Measurements from ENCODE around the gene PKP3. TPM values are rescaled to one million over a fixed set of nuclear protein-coding genes. Genes with fewer than 3 reads are reported as not detected.
"Not testable (repeated sequence)": the region's sequence is repeated elsewhere in the genome, so short reads cannot be mapped to it uniquely, and the experiment has no call there.

The PKP3 gene
- total RNA-seq, 2 donors from 2014 or later, result 2.0 to 5.9 TPM

DNA sequence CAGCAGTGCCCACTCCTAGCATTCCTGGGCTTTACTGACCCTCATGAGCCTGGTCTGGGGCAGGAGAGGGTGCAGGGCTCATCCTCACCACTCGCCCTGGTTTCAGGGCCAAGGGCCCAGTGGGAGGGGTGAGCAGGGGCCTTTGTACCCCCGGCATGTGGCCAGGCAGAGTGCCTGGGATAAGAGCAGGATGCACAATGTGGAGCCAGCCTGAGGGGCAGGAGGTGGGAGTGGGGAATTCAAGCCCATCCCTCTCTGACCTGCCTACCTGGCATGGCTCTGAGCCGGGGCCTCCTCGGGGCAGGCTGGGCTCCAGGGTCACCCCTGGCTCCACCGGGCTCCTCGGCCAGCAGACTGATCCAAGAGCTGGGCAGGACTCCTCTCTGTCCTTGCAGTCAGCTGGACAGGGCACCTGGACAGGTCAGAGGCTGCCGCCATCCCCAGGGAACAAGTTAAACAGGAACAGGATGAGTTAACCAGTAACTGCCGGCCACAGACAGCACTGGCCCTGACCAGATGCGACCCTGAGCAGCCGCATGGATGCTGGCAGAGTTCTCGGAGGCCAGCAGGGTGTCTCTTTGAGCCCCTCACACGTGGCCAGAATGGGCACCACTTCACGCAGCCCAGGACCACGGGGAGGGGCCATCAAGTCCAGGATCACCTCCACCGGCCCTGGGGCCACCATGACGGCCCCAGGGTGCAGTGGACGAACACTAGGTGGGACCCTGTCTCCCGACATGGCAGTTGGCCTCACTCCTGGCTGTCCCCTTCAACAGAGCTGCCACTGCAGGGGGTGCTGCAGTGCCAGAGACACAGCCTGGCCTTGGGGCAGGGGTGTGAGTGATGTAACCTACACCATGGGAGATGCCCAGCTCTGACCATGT, 15.8 kb downstream of the PKP3 start:
- Histone ChIP-seq H3K9me3 (no peaks in the 10 kb centered on the region), H3K27me3 (replicated peaks; ENCODE audit: insufficient read depth) (no peaks in the 10 kb centered on the region), H3K4me3 (no peak overlapping the region), H3K4me1 (ENCODE audit: control insufficient read depth in 1 of 2, low read depth in 2 of 2) (peaks cover 6 to 13% of the 10 kb centered on the region in 2 donors), H3K27ac (no peak overlapping the region), H3K36me3 (no peaks in the 10 kb centered on the region)
- ATAC-seq (ENCODE audit: insufficient number of reproducible peaks, low FRiP score, low read depth) (no peak), DNase-seq (ENCODE audit: low spot score) (no peak)
- TF ChIP-seq, protein P1, sequence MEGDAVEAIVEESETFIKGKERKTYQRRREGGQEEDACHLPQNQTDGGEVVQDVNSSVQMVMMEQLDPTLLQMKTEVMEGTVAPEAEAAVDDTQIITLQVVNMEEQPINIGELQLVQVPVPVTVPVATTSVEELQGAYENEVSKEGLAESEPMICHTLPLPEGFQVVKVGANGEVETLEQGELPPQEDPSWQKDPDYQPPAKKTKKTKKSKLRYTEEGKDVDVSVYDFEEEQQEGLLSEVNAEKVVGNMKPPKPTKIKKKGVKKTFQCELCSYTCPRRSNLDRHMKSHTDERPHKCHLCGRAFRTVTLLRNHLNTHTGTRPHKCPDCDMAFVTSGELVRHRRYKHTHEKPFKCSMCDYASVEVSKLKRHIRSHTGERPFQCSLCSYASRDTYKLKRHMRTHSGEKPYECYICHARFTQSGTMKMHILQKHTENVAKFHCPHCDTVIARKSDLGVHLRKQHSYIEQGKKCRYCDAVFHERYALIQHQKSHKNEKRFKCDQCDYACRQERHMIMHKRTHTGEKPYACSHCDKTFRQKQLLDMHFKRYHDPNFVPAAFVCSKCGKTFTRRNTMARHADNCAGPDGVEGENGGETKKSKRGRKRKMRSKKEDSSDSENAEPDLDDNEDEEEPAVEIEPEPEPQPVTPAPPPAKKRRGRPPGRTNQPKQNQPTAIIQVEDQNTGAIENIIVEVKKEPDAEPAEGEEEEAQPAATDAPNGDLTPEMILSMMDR (IDR thresholded peaks at IDR 0.05), result no peak

DNA sequence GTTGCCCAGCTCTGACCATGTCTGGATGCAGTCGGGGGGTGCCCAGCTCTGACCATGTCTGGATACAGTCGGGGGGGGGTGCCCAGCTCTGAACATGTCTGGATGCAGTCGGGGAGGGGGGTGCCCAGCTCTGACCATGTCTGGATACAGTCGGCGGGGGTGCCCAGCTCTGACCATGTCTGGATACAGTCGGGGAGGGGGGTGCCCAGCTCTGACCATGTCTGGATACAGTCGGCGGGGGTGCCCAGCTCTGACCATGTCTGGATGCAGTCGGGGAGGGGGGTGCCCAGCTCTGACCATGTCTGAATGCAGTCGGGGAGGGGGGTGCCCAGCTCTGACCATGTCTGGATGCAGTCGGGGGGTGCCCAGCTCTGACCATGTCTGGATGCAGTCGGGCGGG, 16.7 kb downstream of the PKP3 start:
- not testable (repeated sequence) for DNase-seq (ENCODE audit: low spot score); H3K36me3 ChIP-seq; H3K4me3 ChIP-seq; H3K9me3 ChIP-seq; ATAC-seq (ENCODE audit: insufficient number of reproducible peaks, low FRiP score, low read depth); H3K27ac ChIP-seq; H3K27me3 ChIP-seq (replicated peaks; ENCODE audit: insufficient read depth)
- peaks cover 6 to 11% of the 10 kb centered on the region in 2 donors for H3K4me1 ChIP-seq (ENCODE audit: control insufficient read depth in 1 of 2, low read depth in 2 of 2)

DNA sequence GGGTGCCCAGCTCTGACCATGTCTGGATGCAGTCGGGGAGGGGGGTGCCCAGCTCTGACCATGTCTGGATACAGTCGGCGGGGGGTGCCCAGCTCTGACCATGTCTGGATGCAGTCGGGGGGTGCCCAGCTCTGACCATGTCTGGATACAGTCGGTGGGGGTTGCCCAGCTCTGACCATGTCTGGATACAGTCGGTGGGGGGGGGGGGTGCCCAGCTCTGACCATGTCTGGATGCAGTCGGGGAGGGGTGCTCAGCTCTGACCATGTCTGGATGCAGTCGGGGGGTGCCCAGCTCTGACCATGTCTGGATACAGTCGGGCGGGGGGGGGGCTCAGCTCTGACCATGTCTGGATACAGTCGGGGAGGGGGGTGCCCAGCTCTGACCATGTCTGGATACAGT, 17.5 kb downstream of the PKP3 start:
- not testable (repeated sequence) for H3K4me3 ChIP-seq; H3K4me1 ChIP-seq (ENCODE audit: control insufficient read depth in 1 of 2, low read depth in 2 of 2); H3K27ac ChIP-seq; DNase-seq (ENCODE audit: low spot score); H3K27me3 ChIP-seq (replicated peaks; ENCODE audit: insufficient read depth); H3K36me3 ChIP-seq; ATAC-seq (ENCODE audit: insufficient number of reproducible peaks, low FRiP score, low read depth); H3K9me3 ChIP-seq

DNA sequence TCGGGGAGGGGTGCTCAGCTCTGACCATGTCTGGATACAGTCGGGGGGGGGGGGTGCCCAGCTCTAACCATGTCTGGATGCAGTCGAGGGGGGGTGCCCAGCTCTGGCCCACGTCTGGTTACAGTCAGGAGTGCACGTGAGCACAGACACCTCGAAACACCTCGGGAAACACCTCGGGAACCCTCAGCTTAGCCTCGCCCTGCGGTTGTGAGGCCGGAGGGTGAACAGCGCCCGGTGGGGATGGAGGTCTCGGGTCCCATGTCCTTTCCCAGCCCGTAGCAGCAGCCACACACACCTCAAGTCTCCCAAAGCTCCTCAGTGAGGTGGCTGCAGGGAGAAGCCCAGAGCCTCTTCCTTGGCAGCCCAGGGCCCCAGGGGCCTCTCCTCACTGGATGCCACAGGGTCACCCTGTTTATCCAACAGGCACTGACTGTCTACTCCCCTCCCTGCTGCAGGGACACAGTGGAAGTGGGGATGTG, 18.7 kb downstream of the PKP3 start:
- H3K36me3 ChIP-seq, result no peaks in the 10 kb centered on the region
- no peaks in the 10 kb centered on the region for H3K27me3 ChIP-seq (replicated peaks; ENCODE audit: insufficient read depth)
- TF ChIP-seq, protein P1 (IDR thresholded peaks at IDR 0.05), result no peak
- no peak overlapping the region for H3K27ac ChIP-seq
- H3K4me1 ChIP-seq (ENCODE audit: control insufficient read depth in 1 of 2, low read depth in 2 of 2), result peaks cover 0 to 13% of the 10 kb centered on the region in 2 donors
- no peaks in the 10 kb centered on the region for H3K9me3 ChIP-seq
- no peak overlapping the region for H3K4me3 ChIP-seq
- DNase-seq (ENCODE audit: low spot score) (no peak), ATAC-seq (ENCODE audit: insufficient number of reproducible peaks, low FRiP score, low read depth) (no peak)

DNA sequence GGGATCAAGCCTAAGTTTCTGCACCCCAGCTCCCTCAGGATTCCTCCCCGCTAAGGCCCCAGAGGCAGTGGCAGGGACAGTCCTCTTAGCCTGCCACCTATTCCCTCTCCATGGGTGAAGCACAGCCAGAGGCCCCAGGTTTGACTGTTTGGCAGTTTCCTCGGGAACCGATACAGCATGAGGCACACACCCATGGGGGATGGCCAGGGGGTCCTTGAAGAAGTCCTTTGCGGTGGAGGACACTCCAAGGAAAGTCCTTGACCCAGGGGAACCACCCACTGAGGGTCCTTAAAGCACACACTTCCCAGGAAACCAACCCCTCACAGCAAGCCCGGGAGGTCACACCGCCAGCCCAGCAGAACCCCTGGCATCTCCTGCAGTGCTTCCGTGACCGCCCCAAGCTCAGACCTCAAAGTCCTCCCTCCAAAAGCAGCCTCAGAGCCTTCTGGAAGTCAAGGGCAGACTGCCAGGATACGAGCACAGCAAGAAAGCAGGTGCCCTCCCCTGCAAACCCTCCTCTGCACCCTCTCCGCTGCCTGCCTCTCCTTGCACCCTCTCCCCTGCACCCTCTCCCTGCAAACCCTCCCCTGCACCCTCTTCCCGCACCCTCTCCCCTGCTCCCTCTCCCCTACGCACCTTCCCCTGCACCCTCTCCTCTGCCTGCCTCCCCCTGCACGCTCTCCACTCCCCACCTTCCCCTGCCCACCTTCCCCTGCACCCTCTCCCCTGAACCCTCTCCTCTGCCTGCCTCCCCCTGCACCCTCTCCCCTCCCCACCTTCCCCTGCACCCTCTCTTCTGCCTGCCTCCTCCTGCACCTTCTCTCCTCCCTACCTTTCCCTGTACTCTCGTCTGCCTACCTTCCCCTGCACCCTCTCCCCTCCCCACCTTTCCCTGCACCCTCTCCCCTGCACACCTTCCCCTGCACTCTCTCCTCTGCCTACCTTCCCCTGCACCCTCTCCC, 19.4 kb downstream of the PKP3 start:
- H3K4me3 ChIP-seq, result no peak overlapping the region
- H3K27ac ChIP-seq, result no peak overlapping the region
- H3K27me3 ChIP-seq (replicated peaks; ENCODE audit: insufficient read depth), result no peaks in the 10 kb centered on the region
- DNase-seq (ENCODE audit: low spot score) (no peak), ATAC-seq (ENCODE audit: insufficient number of reproducible peaks, low FRiP score, low read depth) (no peak)
- H3K36me3 ChIP-seq, result no peaks in the 10 kb centered on the region
- H3K4me1 ChIP-seq (ENCODE audit: control insufficient read depth in 1 of 2, low read depth in 2 of 2), result peaks cover 0 to 13% of the 10 kb centered on the region in 2 donors
- TF ChIP-seq, protein P1 (IDR thresholded peaks at IDR 0.05), result no peak
- H3K9me3 ChIP-seq, result no peaks in the 10 kb centered on the region

Measured in thoracic aorta (tissue), 2 donors.